Ascending aorta (tissue), 2 donors: ENCODE measurements around the gene IL17RA. TPM values are rescaled to one million over a fixed set of nuclear protein-coding genes. Genes with fewer than 3 reads are reported as not detected.

Experiments
- DNase-seq, 2 donors: peaks; one replicate each; pipeline ENCODE4 v3.0.0-alpha.2; 2019; ENCODE audit warnings: low spot score in 2 of 2
- H3K27ac ChIP-seq, 2 donors: fragments of 200-600 bp; sonication (generic); one replicate each; pipeline ENCODE4 v1.5.1; 2016 to 2017; ENCODE audit warnings: mild to moderate bottlenecking in 1 of 2
- H3K27me3 ChIP-seq: fragments of 200-600 bp; sonication (generic); one replicate; pipeline ENCODE4 v1.5.1; 2017
- H3K36me3 ChIP-seq, 2 donors: fragments of 200-600 bp; sonication (generic); one replicate each; pipeline ENCODE4 v1.5.1; 2016
- H3K4me1 ChIP-seq, 2 donors: fragments of 200-600 bp; sonication (generic); one replicate each; pipeline ENCODE4 v1.5.1; 2016 to 2017; ENCODE audit warnings: mild to moderate bottlenecking in 1 of 2
- H3K4me3 ChIP-seq, 2 donors: fragments of 200-600 bp; sonication (generic); one replicate each; pipeline ENCODE4 v1.5.1; 2016 to 2017; ENCODE audit warnings: mild to moderate bottlenecking in 1 of 2
- H3K9me3 ChIP-seq, 2 donors: fragments of 200-600 bp; sonication (generic); one replicate each; pipeline ENCODE4 v1.5.1; 2016
- intact Hi-C: fragments of 100-400 bp; cut with DNase I; formaldehyde crosslinking; loops from one replicate; pipeline ENCODE4 v1.15.1; 2023
- total RNA-seq: library from RNA; depleted of rRNA; stranded (reverse); fragments of >200 nt; gene quantifications from one replicate; pipeline ENCODE4 v1.1.0, GENCODE V29; 2016
- TF ChIP-seq, protein P1 (sequence below), 3 experiments: fragments of 200-600 bp in 2 of 3; fragments of 450-650 bp in 1 of 3; sonication (generic) in 2 of 3; IDR thresholded peaks; one replicate each; pipeline ENCODE4 v1.5.1; 2016 to 2019; ENCODE audit warnings: antibody characterized with exemption in 3 of 3, mild to moderate bottlenecking in 1 of 3, moderate library complexity in 1 of 3

The IL17RA gene
- total RNA-seq, 1 donor from 2014 or later = 84.1 TPM

GRCh38 chr22:17063411-17064106, 21.2 kb upstream of the IL17RA start:
- H3K36me3 ChIP-seq = no peaks in the 10 kb centered on the region
- H3K4me3 ChIP-seq = peak overlapping the region in 1 of 2 donors; percentile 13
- peak overlapping the region; percentile 10 to 12 for H3K27ac ChIP-seq
- no peaks in the 10 kb centered on the region for H3K9me3 ChIP-seq
- peaks cover 3 to 5% of the 10 kb centered on the region in 2 donors for H3K4me1 ChIP-seq
- no peak for DNase-seq
- H3K27me3 ChIP-seq = no peaks in the 10 kb centered on the region
- TF ChIP-seq, protein P1, sequence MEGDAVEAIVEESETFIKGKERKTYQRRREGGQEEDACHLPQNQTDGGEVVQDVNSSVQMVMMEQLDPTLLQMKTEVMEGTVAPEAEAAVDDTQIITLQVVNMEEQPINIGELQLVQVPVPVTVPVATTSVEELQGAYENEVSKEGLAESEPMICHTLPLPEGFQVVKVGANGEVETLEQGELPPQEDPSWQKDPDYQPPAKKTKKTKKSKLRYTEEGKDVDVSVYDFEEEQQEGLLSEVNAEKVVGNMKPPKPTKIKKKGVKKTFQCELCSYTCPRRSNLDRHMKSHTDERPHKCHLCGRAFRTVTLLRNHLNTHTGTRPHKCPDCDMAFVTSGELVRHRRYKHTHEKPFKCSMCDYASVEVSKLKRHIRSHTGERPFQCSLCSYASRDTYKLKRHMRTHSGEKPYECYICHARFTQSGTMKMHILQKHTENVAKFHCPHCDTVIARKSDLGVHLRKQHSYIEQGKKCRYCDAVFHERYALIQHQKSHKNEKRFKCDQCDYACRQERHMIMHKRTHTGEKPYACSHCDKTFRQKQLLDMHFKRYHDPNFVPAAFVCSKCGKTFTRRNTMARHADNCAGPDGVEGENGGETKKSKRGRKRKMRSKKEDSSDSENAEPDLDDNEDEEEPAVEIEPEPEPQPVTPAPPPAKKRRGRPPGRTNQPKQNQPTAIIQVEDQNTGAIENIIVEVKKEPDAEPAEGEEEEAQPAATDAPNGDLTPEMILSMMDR (IDR thresholded peaks at IDR 0.05) = no peak
- intact Hi-C loops = no loop called here

- TF ChIP-seq, protein P1 (IDR thresholded peaks at IDR 0.05) = no peak
- Histone ChIP-seq H3K4me3 (no peak overlapping the region), H3K36me3 (no peaks in the 10 kb centered on the region), H3K9me3 (no peaks in the 10 kb centered on the region), H3K27me3 (no peaks in the 10 kb centered on the region), H3K27ac (peak overlapping the region in 1 of 2 donors; percentile 10), H3K4me1 (peaks cover 3 to 5% of the 10 kb centered on the region in 2 donors)
- DNase-seq = no peak
- intact Hi-C loops = no loop called here
These were observed 20.2 kb upstream of the IL17RA start for GRCh38 chr22:17064498-17065100.

DNA sequence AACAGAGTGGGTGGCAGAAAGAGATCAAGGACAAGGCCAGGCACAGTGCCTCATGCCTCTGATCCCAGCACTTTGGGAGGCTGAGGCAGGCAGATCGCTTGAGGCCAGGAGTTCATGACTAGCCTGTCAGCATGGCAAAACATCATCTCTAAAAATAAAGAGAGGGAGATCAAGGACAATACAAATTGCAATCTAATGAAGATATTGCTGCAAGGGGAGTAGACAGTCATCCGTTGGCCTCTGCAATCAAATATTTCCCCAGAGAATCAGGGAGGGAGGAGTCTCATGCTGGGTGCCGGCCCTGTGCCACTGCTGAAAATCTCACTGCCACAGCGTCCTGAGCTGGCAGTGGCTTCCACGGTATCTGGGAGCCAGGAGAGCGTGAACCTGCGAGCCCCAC, 19.4 kb upstream of the IL17RA start:
- Histone ChIP-seq H3K4me3 (no peak overlapping the region), H3K9me3 (no peaks in the 10 kb centered on the region), H3K36me3 (no peaks in the 10 kb centered on the region), H3K27ac (no peak overlapping the region), H3K27me3 (no peaks in the 10 kb centered on the region), H3K4me1 (peaks cover 3 to 5% of the 10 kb centered on the region in 2 donors)
- intact Hi-C loops = no loop called here
- TF ChIP-seq, protein P1 (IDR thresholded peaks at IDR 0.05) = no peak
- no peak for DNase-seq

DNA sequence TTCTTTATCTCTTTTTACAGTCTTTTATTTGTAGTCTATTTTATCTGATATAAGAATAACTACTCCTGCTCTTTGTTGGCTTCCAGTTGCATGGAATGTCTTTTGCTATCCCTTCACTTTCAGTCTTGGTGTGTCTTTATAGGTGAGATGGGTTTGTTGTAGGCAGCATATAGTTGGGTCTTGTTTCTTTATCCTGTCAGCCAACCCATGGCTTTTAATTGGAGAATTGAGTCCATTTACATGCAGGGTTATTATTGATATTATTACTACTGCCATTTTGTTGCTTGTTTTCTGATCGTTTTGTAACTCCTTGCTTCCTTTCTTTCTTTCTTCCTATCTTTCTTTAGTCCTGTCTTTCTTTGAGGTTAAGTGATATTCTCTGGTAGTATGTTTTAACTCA, 11.9 kb upstream of the IL17RA start:
- Histone ChIP-seq H3K4me1 (no peaks in the 10 kb centered on the region), H3K36me3 (no peaks in the 10 kb centered on the region), H3K4me3 (no peak overlapping the region), H3K27me3 (no peaks in the 10 kb centered on the region), H3K9me3 (no peaks in the 10 kb centered on the region), H3K27ac (no peak overlapping the region)
- DNase-seq = no peak
- intact Hi-C loops = no loop called here
- TF ChIP-seq, protein P1 (IDR thresholded peaks at IDR 0.05) = no peak

DNA sequence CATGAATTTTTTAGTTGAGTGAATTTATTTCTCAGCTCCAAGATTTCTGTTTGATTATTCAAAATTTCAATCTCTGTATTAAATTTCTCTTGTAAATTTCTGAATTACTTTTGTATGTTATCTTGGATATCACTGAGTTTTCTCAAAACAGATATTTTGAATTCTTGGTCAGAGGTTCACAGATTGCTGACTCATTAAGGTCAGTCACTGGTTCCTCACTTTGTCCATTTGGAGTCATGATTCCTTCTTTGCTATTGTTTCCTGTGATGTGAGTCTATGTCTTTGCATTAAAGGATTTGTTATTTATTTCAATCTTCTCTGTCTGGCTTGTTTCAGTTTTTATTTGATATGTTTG, 10.2 kb upstream of the IL17RA start:
- Histone ChIP-seq H3K27ac (no peak overlapping the region), H3K4me1 (no peaks in the 10 kb centered on the region), H3K9me3 (no peaks in the 10 kb centered on the region), H3K27me3 (no peaks in the 10 kb centered on the region), H3K36me3 (no peaks in the 10 kb centered on the region), H3K4me3 (no peak overlapping the region)
- no peak for DNase-seq
- TF ChIP-seq, protein P1 (IDR thresholded peaks at IDR 0.05) = no peak
- intact Hi-C loops = loop anchor here (2.0 kb wide), 1 partner anchor 426 kb away; no protein-coding TSS in a partner anchor
